ENCODE results near the gene NISCH. TPM values are rescaled to one million over a fixed set of nuclear protein-coding genes. Genes with fewer than 3 reads are reported as not detected.

NISCH gene
- total RNA-seq, 2 donors from 2014 or later: 29.2 to 49.6 TPM

GRCh38 chr3:52498137-52499054, 43.0 kb downstream of the NISCH start:
- TF ChIP-seq CTCF (IDR thresholded peaks at IDR 0.05): no peak

GRCh38 chr3:52501046-52501445, 45.6 kb downstream of the NISCH start:
- Histone ChIP-seq H3K4me1 (peaks cover 0 to 6% of the 10 kb centered on the region in 2 donors), H3K36me3 (no peaks in the 10 kb centered on the region), H3K4me3 (no peak overlapping the region), H3K27ac (no peak overlapping the region), H3K27me3 (no peaks in the 10 kb centered on the region), H3K9me3 (no peaks in the 10 kb centered on the region)
- no peak for DNase-seq (ENCODE audit: low spot score)
- no peak for TF ChIP-seq CTCF (IDR thresholded peaks at IDR 0.05)

More at GRCh38 chr3:52498137-52499054, 43.0 kb downstream of the NISCH start:
- no peaks in the 10 kb centered on the region for H3K36me3 ChIP-seq
- DNase-seq (ENCODE audit: low spot score): peak; percentile 75
- H3K27ac ChIP-seq: no peak overlapping the region
- no peaks in the 10 kb centered on the region for H3K27me3 ChIP-seq
- no peaks in the 10 kb centered on the region for H3K9me3 ChIP-seq
- H3K4me1 ChIP-seq: peaks cover 0 to 32% of the 10 kb centered on the region in 2 donors
- no peak overlapping the region for H3K4me3 ChIP-seq

GRCh38 chr3:52502001-52502400, 46.6 kb downstream of the NISCH start:
- no peak for TF ChIP-seq CTCF (IDR thresholded peaks at IDR 0.05)
- no peak overlapping the region for H3K27ac ChIP-seq
- H3K27me3 ChIP-seq: no peaks in the 10 kb centered on the region
- no peak for DNase-seq (ENCODE audit: low spot score)
- H3K9me3 ChIP-seq: no peaks in the 10 kb centered on the region
- no peaks in the 10 kb centered on the region for H3K4me1 ChIP-seq
- H3K36me3 ChIP-seq: no peaks in the 10 kb centered on the region
- no peak overlapping the region for H3K4me3 ChIP-seq

- Histone ChIP-seq H3K27ac (no peak overlapping the region), H3K9me3 (no peaks in the 10 kb centered on the region), H3K27me3 (no peaks in the 10 kb centered on the region), H3K36me3 (no peaks in the 10 kb centered on the region), H3K4me1 (no peaks in the 10 kb centered on the region), H3K4me3 (no peak overlapping the region)
- TF ChIP-seq CTCF (IDR thresholded peaks at IDR 0.05): no peak
- no peak for DNase-seq (ENCODE audit: low spot score)
Observed at GRCh38 chr3:52502808-52503350, 47.5 kb downstream of the NISCH start.

GRCh38 chr3:52503788-52504424, 48.5 kb downstream of the NISCH start:
- Histone ChIP-seq H3K27ac (no peak overlapping the region), H3K36me3 (no peaks in the 10 kb centered on the region), H3K4me3 (no peak overlapping the region), H3K27me3 (no peaks in the 10 kb centered on the region), H3K4me1 (no peaks in the 10 kb centered on the region), H3K9me3 (no peaks in the 10 kb centered on the region)
- DNase-seq (ENCODE audit: low spot score): no peak
- TF ChIP-seq CTCF (IDR thresholded peaks at IDR 0.05): no peak
